H9 (cell line): ENCODE measurements around the gene UNC80. TPM values are rescaled to one million over a fixed set of nuclear protein-coding genes. Genes with fewer than 3 reads are reported as not detected.

Experiments used
- DNase-seq: peaks from one replicate; pipeline ENCODE4 v3.0.0-alpha.2; 2017
- H2AFZ ChIP-seq: one replicate; pipeline ENCODE4 v1.6.1; 2013; ENCODE audit warnings: mild to moderate bottlenecking, low read length, control low read depth, moderate library complexity
- H2AK5ac ChIP-seq: 2 replicates; pipeline ENCODE4 v1.6.1; 2013; ENCODE audit warnings: low read length, control low read depth, mixed read lengths; ENCODE audit not compliant: insufficient read length
- H2BK120ac ChIP-seq: one replicate; pipeline ENCODE4 v1.6.1; 2013; ENCODE audit warnings: low read depth, mild to moderate bottlenecking, low read length, control low read depth, inconsistent platforms; ENCODE audit not compliant: poor library complexity, severe bottlenecking
- H2BK12ac ChIP-seq: 2 replicates; pipeline ENCODE4 v1.6.1; 2013; ENCODE audit warnings: low read length, control low read depth, mixed read lengths, low read depth; ENCODE audit not compliant: insufficient read length
- H2BK15ac ChIP-seq: 2 replicates; pipeline ENCODE4 v1.6.1; 2013; ENCODE audit warnings: low read depth, low read length, control low read depth
- H2BK20ac ChIP-seq: one replicate; pipeline ENCODE4 v1.6.1; 2013; ENCODE audit warnings: low read depth, mild to moderate bottlenecking, low read length, control low read depth, inconsistent platforms; ENCODE audit not compliant: poor library complexity, severe bottlenecking
- H2BK5ac ChIP-seq: 2 replicates; pipeline ENCODE4 v1.6.1; 2013; ENCODE audit warnings: low read length, control low read depth, mixed read lengths; ENCODE audit not compliant: insufficient read length
- H3K14ac ChIP-seq: 2 replicates; pipeline ENCODE4 v1.6.1; 2013; ENCODE audit warnings: low read length, control low read depth; ENCODE audit not compliant: insufficient read depth
- H3K18ac ChIP-seq: 2 replicates; pipeline ENCODE4 v1.6.1; 2013; ENCODE audit warnings: low read depth, mild to moderate bottlenecking, mixed read lengths, low read length, control low read depth; ENCODE audit not compliant: insufficient read length
- H3K23ac ChIP-seq: 2 replicates; pipeline ENCODE4 v1.6.1; 2013; ENCODE audit warnings: low read length, control low read depth, mixed read lengths, low read depth; ENCODE audit not compliant: insufficient read length
- H3K23me2 ChIP-seq: 2 replicates; pipeline ENCODE4 v1.6.1; 2013; ENCODE audit warnings: low read depth, mild to moderate bottlenecking, mixed read lengths, low read length, control low read depth; ENCODE audit not compliant: insufficient read length, poor library complexity, severe bottlenecking
- H3K27ac ChIP-seq: 2 replicates; pipeline ENCODE4 v1.5.1; 2013; ENCODE audit warnings: low read length, control low read depth, mixed read lengths, low read depth; ENCODE audit not compliant: insufficient read length
- H3K27me3 ChIP-seq: 2 replicates; pipeline ENCODE4 v1.6.1; 2013; ENCODE audit warnings: low read length, control low read depth, inconsistent platforms; ENCODE audit not compliant: insufficient read depth
- H3K4ac ChIP-seq: 2 replicates; pipeline ENCODE4 v1.6.1; 2013; ENCODE audit warnings: low read depth, mild to moderate bottlenecking, control low read depth, inconsistent platforms, low read length, moderate library complexity
- H3K4me1 ChIP-seq: 2 replicates; pipeline ENCODE4 v1.6.1; 2013; ENCODE audit warnings: low read length, control low read depth, inconsistent platforms; ENCODE audit not compliant: insufficient read depth
- H3K4me2 ChIP-seq: 2 replicates; pipeline ENCODE4 v1.6.1; 2013; ENCODE audit warnings: low read length, control low read depth, mixed read lengths; ENCODE audit not compliant: insufficient read length, insufficient read depth
- H3K56ac ChIP-seq: 2 replicates; pipeline ENCODE4 v1.6.1; 2013; ENCODE audit warnings: low read depth, mild to moderate bottlenecking, mixed read lengths, low read length, control low read depth; ENCODE audit not compliant: insufficient read length
- H3K79me1 ChIP-seq: 2 replicates; pipeline ENCODE4 v1.6.1; 2013; ENCODE audit warnings: low read depth, mild to moderate bottlenecking, moderate library complexity, low read length, control low read depth, inconsistent platforms; ENCODE audit not compliant: insufficient read depth, poor library complexity, severe bottlenecking
- H3K79me2 ChIP-seq: 2 replicates; pipeline ENCODE4 v1.6.1; 2013; ENCODE audit warnings: low read length, control low read depth, inconsistent platforms; ENCODE audit not compliant: insufficient read depth
- H3K9ac ChIP-seq: 2 replicates; pipeline ENCODE4 v1.6.1; 2013; ENCODE audit warnings: low read length, control low read depth, mixed read lengths; ENCODE audit not compliant: insufficient read length; ENCODE audit errors: extremely low read depth
- H3K9me3 ChIP-seq: one replicate; pipeline ENCODE4 v1.6.1; 2013; ENCODE audit warnings: low read depth, low read length, inconsistent platforms; ENCODE audit not compliant: control insufficient read depth
- H3T11ph ChIP-seq: one replicate; pipeline ENCODE4 v1.6.1; 2013; ENCODE audit warnings: mild to moderate bottlenecking, low read length, control low read depth, inconsistent platforms
- H4K20me1 ChIP-seq: one replicate; pipeline ENCODE4 v1.6.1; 2013; ENCODE audit not compliant: control insufficient read depth, insufficient read length, insufficient read depth
- H4K5ac ChIP-seq: 2 replicates; pipeline ENCODE4 v1.6.1; 2013; ENCODE audit warnings: low read depth, mild to moderate bottlenecking, mixed read lengths, low read length, control low read depth; ENCODE audit not compliant: insufficient read length
- H4K8ac ChIP-seq: replicated peaks from 2 replicates; pipeline ENCODE4 v1.6.1; 2013; ENCODE audit warnings: low read length, control low read depth, mixed read lengths, low read depth; ENCODE audit not compliant: insufficient read length
- H4K91ac ChIP-seq: 2 replicates; pipeline ENCODE4 v1.6.1; 2013; ENCODE audit warnings: low read depth, mild to moderate bottlenecking, moderate library complexity, mixed read lengths, low read length, control low read depth; ENCODE audit not compliant: insufficient read length
- H3K27ac Mint-ChIP-seq, 3 experiments: 2 replicates in 2 of 3; 3 replicates in 1 of 3; pipeline ENCODE4 v1.8.0; 2020 to 2021; ENCODE audit warnings: mixed read lengths in 3 of 3, mild to moderate bottlenecking in 1 of 3, moderate library complexity in 1 of 3
- H3K27me3 Mint-ChIP-seq: 2 replicates; pipeline ENCODE4 v1.8.0; 2021; ENCODE audit warnings: low read depth, mild to moderate bottlenecking, moderate library complexity, mixed read lengths
- H3K36me3 Mint-ChIP-seq, 3 experiments: 2 replicates in 2 of 3; 3 replicates in 1 of 3; pipeline ENCODE4 v1.8.0; 2020 to 2021; ENCODE audit warnings: low read depth in 3 of 3, mixed read lengths in 3 of 3; ENCODE audit not compliant: insufficient read depth in 1 of 3
- H3K4me1 Mint-ChIP-seq, 2 experiments: 2 replicates each; pipeline ENCODE4 v1.8.0; 2020; ENCODE audit warnings: mixed read lengths in 2 of 2
- H3K4me3 Mint-ChIP-seq, 2 experiments: 2 replicates in 1 of 2; 3 replicates in 1 of 2; pipeline ENCODE4 v1.8.0; 2020 to 2021; ENCODE audit warnings: mild to moderate bottlenecking in 2 of 2, mixed read lengths in 2 of 2, moderate library complexity in 1 of 2
- H3K9me3 Mint-ChIP-seq, 2 experiments: 2 replicates in 1 of 2; 3 replicates in 1 of 2; pipeline ENCODE4 v1.8.0; 2020; ENCODE audit warnings: mild to moderate bottlenecking in 2 of 2, mixed read lengths in 2 of 2, moderate library complexity in 1 of 2
- CTCF ChIP-seq: fragments of 200-600 bp; sonication (generic); conservative IDR thresholded peaks from 3 replicates; pipeline ENCODE4 v1.8.0; 2021; ENCODE audit warnings: antibody characterized with exemption, mild to moderate bottlenecking
- total RNA-seq: library from RNA; stranded (reverse); gene quantifications from 2 replicates; pipeline ENCODE4 v1.2.1, GENCODE V29; 2021

Gene UNC80
- total RNA-seq, 1 experiment from 2014 or later = 0.52 TPM

GRCh38 chr2:209757163-209757562 lies 14.5 kb upstream of the UNC80 start:
- Histone ChIP-seq H3K23me2 (no peaks in the 10 kb centered on the region), H4K20me1 (no peaks in the 10 kb centered on the region), H3K4me2 (no peak overlapping the region), H4K91ac (no peak overlapping the region), H3K4me1 (no peaks in the 10 kb centered on the region), H3K18ac (no peak overlapping the region), H2BK15ac (no peak overlapping the region), H3K14ac (no peak overlapping the region), H2AFZ (no peak overlapping the region), H4K5ac (no peak overlapping the region), H3K27ac (no peak overlapping the region), H4K8ac (no peak overlapping the region), H2BK20ac (no peak overlapping the region), H3T11ph (no peak overlapping the region), H2AK5ac (no peak overlapping the region), H2BK12ac (no peak overlapping the region), H2BK120ac (no peak overlapping the region), H3K56ac (no peak overlapping the region), H3K23ac (no peak overlapping the region), H2BK5ac (no peak overlapping the region), H3K79me1 (no peaks in the 10 kb centered on the region), H3K4ac (no peak overlapping the region), H3K9me3 (no peaks in the 10 kb centered on the region), H3K9ac (no peak overlapping the region), H3K27me3 (peaks cover 67% of the 10 kb centered on the region), H3K79me2 (no peaks in the 10 kb centered on the region)
- Mint-ChIP-seq H3K4me1 (peaks cover 12 to 22% of the 10 kb centered on the region in 2 experiments), H3K27me3 (peaks cover 100% of the 10 kb centered on the region), H3K36me3 (no peaks in the 10 kb centered on the region; a peak in 3 of 7 replicates), H3K9me3 (peaks cover 10 to 31% of the 10 kb centered on the region in 2 experiments), H3K4me3 (no peak overlapping the region), H3K27ac (no peak overlapping the region; a peak in 1 of 7 replicates)
- TF ChIP-seq CTCF = no peak
- DNase-seq = no peak
